Measurements from ENCODE around the gene CCDC85C. TPM values are rescaled to one million over a fixed set of nuclear protein-coding genes. Genes with fewer than 3 reads are reported as not detected.

CCDC85C gene
- total and polyA plus RNA-seq, 2 of the 8 experiments (the other 6 are each of a cell fraction or from before 2014, with no cell fraction given): 16.8 to 35.8 TPM

DNA sequence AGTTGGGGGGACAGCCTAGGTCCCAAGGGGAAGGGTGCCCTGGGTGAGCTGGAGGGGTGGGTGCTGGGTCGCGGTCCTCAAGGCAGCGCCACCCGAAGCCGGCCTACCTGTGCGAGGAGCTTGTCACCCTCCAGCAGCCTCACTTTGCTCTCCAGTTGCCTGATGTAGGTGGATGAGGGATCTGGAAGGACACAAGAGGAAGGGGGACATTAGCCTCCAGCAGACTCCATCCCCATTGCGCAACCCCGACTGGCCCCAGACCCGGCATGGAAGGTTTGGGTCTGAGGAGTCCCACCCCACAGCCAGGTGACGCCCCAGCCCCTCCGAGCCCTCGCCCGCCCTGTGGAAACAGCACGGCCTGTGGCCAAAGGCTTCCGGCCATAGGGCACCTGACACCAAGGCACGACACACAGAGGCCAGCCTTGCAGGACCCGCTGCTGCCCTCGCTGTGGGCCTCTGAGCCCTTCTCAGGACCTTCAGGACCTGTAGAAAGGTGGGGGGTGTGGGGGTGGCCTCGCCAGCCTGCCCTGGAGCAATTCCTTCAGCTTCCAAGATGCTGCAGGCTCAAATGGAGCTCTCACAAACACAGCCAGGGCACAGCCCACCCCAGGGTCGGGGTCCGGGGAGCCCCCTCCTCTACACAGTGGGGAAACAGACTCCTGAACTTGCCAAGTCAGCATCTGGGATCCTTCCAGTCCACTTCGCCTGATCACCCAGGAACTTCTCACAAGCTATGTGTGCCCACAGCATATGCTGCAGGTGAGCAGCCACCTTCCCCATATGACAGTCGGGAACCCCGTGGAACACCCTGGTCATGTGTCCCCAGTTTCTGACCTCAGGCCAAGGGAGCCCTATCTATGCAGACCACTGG lies 67.9 kb downstream of the CCDC85C start:
- H3K27me3 ChIP-seq (replicated peaks in 1 of 4; ENCODE audit: control insufficient read depth in 3 of 4, extremely low read depth in 1 of 4, insufficient read depth in 3 of 4, low read length in 3 of 4): no peaks in the 10 kb centered on the region
- H2BK120ac ChIP-seq (replicated peaks; ENCODE audit: low read depth, low read length): no peak overlapping the region
- ChIA-PET CTCF (ENCODE audit: partially characterized antibody) (interaction anchor here (1.1 to 6.2 kb wide), 12 partner anchors 8 to 151 kb away, joined by 3 to 40 read pairs (median 6); no protein-coding TSS in a partner anchor), POLR2A (ENCODE audit: partially characterized antibody) (interaction anchor here (0.9 kb wide), 1 partner anchor 13 kb away, joined by 3 read pairs; no protein-coding TSS in a partner anchor)
- DNase-seq (ENCODE audit: low read depth in 1 of 2, low spot score in 2 of 2) (no peak), FAIRE-seq (no peak)
- peak overlapping the region; percentile 62 for H4K91ac ChIP-seq (replicated peaks; ENCODE audit: insufficient read length, low read length)
- no peak overlapping the region for H3K4ac ChIP-seq (replicated peaks; ENCODE audit: insufficient read length, low read depth, low read length)
- no peak overlapping the region for H3K56ac ChIP-seq (replicated peaks; ENCODE audit: insufficient read length, low read depth, low read length)
- no peak overlapping the region; the same call in 1 of the 2 replicates for H4K8ac ChIP-seq (ENCODE audit: extremely low read depth, insufficient read depth, low read length)
- H2BK12ac ChIP-seq (ENCODE audit: low read depth, low read length): peak overlapping the region; percentile 39; the same call in 1 of the 2 replicates
- H3K23me2 ChIP-seq (ENCODE audit: low read depth, low read length): no peaks in the 10 kb centered on the region
- no peak overlapping the region; the same call in 1 of the 2 replicates for H3K27ac ChIP-seq (ENCODE audit: low read depth, low read length)
- H3K79me1 ChIP-seq (ENCODE audit: low read depth, low read length): peaks cover 20% of the 10 kb centered on the region
- no peak overlapping the region for H3K23ac ChIP-seq (ENCODE audit: insufficient read length)
- WGBS, 2 experiments (ENCODE audit: extremely low coverage in 1 of 2, insufficient coverage in 1 of 2, insufficient read length in 1 of 2, insufficient replicate concordance in 2 of 2, low coverage in 1 of 2, low lambda C conversion rate in 2 of 2, missing lambda C conversion rate in 1 of 2): 92% methylated on average over 19 of the region's 24 CpGs; no CpG with 5 or more reads in 1 of the 2 experiments
- H3K9me3 ChIP-seq (ENCODE audit: insufficient read depth in 2 of 2, low read depth in 1 of 2, low read length in 1 of 2): no peaks in the 10 kb centered on the region
- H3K36me3 ChIP-seq (ENCODE audit: control insufficient read depth in 2 of 4, insufficient read depth in 4 of 4, low read length in 3 of 4): no peaks in the 10 kb centered on the region
- H2AK5ac ChIP-seq (ENCODE audit: low read depth, low read length): 0 out of 2 replicates have a peak overlapping the region, but pooled peaks have one; percentile 40
- H4K20me1 ChIP-seq (replicated peaks in 1 of 2; ENCODE audit: control insufficient read depth in 1 of 2, insufficient read depth in 2 of 2, low read length in 2 of 2): peaks cover 7 to 12% of the 10 kb centered on the region in 2 experiments
- H3K18ac ChIP-seq (ENCODE audit: extremely low read depth, low read length): no peak overlapping the region
- H3K14ac ChIP-seq (ENCODE audit: insufficient read length): no peak overlapping the region
- H3K4me1 ChIP-seq (replicated peaks in 1 of 4; ENCODE audit: control insufficient read depth in 3 of 4, insufficient read depth in 4 of 4, low read length in 3 of 4): peaks cover 0 to 42% (median 21%) of the 10 kb centered on the region in 4 experiments; a peak in 6 of 7 replicates
- H4K5ac ChIP-seq (ENCODE audit: insufficient read length, low read depth, low read length): peak overlapping the region; percentile 11
- no peak overlapping the region; a peak in 1 of 4 replicates for H3K4me2 ChIP-seq (ENCODE audit: insufficient read depth in 1 of 2, low read depth in 2 of 2, low read length in 2 of 2)
- no peak overlapping the region for H2BK20ac ChIP-seq (ENCODE audit: low read length)
- H2BK15ac ChIP-seq (ENCODE audit: low read length): no peak overlapping the region
- H3K4me3 ChIP-seq (ENCODE audit: extremely low read depth in 1 of 4, insufficient read depth in 2 of 4, low read depth in 3 of 4, low read length in 4 of 4): no peak overlapping the region
- H3K9ac ChIP-seq (replicated peaks in 1 of 4; ENCODE audit: extremely low read depth in 1 of 4, low read depth in 3 of 4, low read length in 3 of 4): no peak overlapping the region
- no peak overlapping the region for H2AFZ ChIP-seq (ENCODE audit: low read length)
- TF ChIP-seq CEBPB (IDR thresholded peaks at IDR 0.05; ENCODE audit: low read depth, low read length) (peak; percentile 88), TEAD4 (IDR thresholded peaks at IDR 0.05; ENCODE audit: low read depth, low read length) (no peak)
- H3K79me2 ChIP-seq (ENCODE audit: control insufficient read depth in 1 of 2, insufficient read depth in 2 of 2, low read length in 2 of 2): peaks cover 0 to 36% of the 10 kb centered on the region in 2 experiments; a peak in 1 of 4 replicates
- no peak overlapping the region; the same call in 1 of the 2 replicates for H2BK5ac ChIP-seq (ENCODE audit: low read depth, low read length)

Measured in H1 (cell line).